GM20431 (cell line): Measurements from ENCODE around the gene IMMP2L.
"Not testable (repeated sequence)": the region's sequence is repeated elsewhere in the genome, so short reads cannot be mapped to it uniquely, and the experiment has no call there.

ENCODE experiments used
- in situ Hi-C: fragments of 300-500 bp; cut with MseI, MboI; formaldehyde crosslinking; loops from one replicate; pipeline ENCODE4 v1.15.0; 2020; ENCODE audit warnings: low sequenced_read_pairs; ENCODE audit not compliant: unreplicated experiment

IMMP2L gene

DNA sequence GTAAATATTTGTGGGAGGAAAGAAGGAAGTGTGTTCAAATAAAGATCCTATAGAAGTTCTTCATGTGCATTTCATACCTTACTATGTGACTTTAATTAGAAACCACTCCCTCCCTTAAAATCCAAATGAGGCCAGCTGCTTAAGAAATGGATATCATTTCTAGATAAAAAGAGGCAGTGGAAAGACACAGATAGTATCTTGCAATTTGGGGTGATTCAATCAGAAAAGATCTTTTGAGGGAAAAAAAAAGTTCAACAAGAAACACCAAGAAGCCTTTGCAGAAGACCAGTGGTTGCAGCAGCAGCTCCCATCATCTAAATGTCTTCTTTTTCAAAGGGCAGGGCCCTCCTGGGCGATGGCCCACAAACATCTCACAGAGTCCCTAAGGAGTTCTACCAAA lies 271.3 kb downstream of the IMMP2L start:
- in situ Hi-C loops = no loop called here

DNA sequence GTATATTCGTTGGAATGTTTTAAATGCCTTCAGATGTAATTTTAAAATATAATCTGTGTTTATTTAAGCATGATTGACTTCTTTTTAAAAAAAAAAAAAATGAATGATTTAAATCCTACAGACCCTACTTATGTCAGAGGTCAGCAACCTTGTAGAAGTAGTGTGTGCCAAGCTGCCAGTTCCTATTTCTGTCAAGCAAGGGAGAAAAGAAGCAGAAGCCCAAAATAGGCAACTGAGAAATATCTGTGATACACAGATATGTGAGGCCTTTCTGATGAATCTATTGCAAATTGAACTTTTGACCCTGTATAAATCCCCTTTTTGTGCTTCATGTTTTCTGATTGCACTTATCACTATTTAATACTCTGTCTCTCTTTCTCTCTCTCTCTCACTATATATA lies 271.9 kb downstream of the IMMP2L start:
- in situ Hi-C loops = no loop called here

DNA sequence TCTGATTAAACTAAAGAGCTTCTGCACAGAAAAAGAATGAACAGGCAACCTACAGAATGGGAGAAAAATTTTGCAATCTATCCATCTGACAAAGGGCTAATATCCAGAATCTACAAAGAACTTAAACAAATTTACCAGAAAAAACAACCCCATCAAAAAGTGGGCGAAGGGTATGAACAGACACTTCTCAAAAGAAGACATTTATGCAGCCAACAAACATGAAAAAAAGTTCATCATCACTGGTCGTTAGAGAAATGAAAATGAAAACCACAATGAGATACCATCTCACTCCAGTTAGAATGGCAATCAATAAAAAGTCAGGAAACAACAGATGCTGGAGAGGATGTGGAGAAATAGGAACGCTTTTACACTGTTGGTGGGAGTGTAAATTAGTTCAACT lies 273.9 kb downstream of the IMMP2L start:
- in situ Hi-C loops = not testable (repeated sequence)

DNA sequence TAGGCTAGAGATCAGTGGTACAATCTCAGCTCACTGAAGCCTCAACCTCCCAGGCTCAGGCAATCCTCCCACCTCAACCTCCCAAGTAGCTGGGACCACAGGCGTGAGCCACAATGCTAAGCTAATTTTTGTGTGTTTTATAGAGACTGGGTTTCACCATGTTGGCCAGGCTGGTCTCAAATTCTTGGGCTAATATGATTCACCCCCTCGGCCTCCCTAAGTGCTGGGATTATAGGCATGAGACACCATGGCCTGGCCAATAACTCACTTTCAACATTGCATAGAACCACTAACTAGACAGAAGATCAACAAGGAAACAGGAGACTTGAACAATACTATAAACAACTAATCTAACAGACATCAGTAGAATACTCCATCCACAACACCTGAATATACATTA lies 279.7 kb downstream of the IMMP2L start:
- in situ Hi-C loops = no loop called here

DNA sequence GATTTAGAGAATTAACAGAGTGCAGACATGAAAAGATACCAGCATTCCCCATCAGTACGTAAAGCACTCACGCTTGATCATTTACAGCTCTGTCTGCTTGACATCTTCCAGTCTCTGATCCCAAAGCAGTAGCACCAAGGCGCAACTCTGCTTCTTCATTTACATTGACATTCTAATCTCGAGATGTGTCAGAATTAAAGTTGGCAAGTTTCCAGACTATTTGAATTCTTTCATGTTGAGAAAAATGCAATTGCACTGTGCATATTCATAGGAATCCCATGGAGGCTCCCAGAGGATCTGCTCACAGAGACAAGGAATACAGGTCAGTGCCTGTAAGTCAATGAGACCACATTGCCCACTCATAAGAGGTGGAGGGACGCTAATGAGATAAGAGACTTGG lies 287.4 kb downstream of the IMMP2L start:
- in situ Hi-C loops = no loop called here

DNA sequence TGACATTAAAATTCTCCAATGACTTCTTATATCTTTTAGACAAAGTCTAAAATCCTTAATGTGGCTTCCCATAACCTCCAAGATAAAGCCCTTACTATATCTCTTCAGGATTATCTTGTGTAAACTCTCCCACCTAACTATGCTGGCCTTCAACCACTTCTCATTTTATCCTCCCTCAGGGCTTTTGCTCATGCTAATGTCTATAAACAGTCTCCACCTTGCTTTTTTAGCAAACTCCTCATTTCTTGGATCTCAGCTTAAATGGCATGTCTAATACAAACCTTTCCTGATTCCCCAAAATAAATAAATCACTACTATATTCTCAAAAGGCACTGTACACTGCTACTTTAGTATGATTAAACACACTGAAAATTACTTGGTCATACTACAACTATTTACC lies 290.2 kb downstream of the IMMP2L start:
- in situ Hi-C loops = no loop called here

DNA sequence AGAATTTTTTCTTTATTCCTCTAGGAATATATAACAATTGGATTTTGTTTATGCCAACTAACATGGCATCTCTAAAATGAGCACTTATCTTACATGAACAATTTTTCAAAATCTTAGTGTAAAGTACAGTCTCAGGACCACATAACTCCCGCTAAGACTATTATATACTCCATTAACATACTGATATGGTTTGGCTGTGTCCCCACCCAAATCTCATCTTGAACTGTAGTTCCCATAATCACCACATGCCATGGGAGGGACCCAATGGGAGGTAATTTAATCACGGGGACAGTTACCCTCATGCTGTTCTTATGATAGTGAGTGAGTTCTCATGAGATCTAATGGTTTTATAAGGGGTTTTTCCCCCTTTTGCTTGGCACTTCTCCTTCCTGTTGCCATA lies 291.5 kb downstream of the IMMP2L start:
- in situ Hi-C loops = not testable (repeated sequence)

DNA sequence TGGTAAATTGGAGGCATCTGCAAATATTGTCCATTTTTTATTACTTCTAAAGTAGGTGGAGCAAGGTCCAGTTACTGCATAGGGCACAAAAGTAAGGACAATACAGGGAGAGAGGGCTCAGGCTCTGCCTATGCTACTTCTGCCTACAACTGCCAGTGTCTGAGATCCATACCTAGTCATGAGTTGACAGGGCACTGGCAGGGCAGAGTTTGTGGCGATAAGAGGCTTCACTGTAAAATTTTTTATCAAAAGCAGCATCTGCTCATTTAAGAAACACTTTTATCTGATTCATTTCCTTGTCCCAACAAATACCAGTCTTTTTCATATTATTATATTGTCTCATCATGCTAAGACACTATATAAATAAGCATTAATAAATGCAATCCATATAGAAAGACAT lies 293.4 kb downstream of the IMMP2L start:
- in situ Hi-C loops = no loop called here

DNA sequence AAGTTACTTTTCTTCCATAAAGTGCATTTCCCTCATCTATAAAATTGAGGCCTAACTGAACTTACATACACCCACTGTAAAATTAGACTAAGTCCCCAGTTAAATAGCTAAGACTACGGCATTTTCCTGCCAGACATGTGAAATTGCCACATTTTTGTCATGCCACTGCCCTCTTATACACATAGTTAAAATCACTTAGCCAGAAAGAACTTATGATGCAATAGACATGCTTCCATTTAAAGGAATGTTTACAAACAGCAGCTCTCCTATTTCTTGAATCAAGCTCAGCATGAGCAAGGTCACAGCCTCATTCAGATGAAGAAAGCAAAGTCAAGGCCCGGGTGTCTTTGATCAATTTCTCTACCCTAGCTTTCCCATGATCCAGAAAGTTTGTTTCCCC lies 295.7 kb downstream of the IMMP2L start:
- in situ Hi-C loops = no loop called here

DNA sequence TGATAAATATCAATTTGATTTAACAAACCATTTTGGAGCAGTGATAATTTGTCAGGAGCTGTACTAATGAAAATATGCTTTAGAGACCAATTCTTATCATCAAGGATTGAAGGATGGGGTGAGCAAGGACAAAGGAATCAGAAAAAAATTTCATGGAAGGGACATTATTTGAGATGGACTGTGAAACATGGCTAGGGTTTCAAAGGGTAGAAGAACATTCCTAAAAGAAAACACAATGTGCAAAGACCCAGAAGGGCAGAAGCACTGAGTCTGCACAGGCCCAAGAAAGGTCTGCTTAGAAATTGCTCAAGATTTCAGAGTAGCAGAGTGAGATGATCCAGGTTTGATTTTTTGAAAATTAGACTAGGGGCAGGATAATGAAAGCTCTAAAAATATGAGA lies 296.9 kb downstream of the IMMP2L start:
- in situ Hi-C loops = no loop called here

DNA sequence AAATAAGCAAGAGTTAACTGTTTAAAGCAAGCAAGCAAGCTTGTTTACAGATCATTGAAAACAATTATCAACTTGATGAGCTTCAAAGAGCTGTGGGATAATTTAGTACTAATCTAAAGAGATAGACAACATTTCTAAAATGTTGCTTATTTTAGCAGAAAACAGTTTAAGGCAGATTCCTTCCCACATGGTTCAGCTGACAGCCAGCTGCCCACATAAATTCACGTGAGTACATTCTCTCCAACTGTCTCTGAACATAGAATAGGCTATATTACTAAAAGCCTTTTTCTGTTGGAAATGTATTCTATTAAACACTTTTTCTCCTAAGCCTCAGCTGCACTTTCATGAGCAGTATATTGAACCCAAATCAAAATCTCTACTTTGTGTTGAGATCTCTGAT lies 297.3 kb downstream of the IMMP2L start:
- in situ Hi-C loops = no loop called here

DNA sequence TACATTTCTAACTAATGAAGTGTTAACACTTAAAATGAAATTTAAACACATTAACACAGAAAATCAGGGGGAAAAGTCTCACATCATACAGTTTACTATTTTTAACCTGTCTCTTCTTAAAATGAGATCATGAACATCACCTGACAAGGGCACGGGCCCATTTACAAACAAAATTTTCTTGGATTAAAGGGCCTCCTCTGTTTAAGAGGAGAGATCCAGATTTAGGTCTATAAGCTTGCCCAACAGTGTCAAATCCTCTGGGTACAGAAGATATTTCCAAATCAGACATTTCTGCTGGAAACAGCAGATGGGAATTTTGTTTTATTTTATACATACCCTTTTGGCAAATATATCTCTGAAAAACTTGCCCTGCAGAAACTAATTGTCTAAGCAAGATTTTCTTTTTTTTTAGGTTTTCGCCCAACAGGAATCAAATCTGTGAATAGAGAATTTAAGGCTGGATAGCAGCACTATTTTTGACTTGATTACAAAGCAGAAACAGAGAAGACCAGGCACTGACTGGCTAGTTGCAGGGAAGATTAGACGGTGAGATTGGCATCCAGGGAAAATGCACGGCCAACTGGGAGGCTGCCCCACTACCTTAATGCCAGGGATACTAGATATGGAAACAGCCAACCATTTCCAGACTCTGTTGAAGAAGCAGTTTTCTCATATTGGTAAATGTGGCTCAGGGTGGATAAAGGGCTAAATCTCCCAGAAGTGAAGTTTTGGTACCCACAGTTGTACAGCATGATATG lies 298.0 kb downstream of the IMMP2L start:
- in situ Hi-C loops = no loop called here

DNA sequence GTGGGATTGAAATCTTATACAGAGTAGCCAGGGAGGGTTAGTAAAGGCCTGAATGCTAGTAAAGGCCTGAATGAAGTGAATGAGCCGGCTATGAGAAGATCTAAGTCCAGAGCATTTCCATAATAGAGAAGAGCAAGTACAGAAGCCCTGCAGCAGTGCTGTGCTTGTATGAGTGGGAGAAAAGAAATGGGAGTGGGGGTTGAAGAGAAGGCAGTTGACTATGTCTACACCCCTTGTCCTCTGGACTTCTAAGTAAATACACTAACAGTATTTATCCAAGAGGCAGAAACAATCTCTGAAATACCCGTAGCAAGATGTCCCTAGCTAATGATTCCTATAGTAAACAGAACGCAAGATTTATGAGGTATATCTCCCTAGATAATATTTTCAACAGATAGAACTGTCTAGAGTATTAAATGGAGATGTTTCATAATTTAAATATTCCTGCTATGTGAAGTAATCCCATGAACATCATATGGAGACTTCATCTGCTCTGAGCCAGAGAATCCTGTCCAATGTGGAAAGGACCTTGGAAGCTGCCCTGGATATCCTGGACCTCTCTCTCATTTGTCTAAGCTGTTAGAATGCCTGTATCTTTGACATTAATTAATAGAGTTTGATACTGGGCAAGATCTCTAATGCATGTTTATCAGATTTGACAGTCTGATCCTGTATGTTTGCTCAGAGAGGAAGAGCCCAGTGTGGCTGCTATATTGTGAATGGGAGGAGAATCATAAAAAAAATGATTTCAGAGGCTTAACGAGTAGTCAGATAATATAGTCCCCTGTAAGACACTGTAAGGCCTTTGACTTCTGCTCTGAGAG lies 299.8 kb downstream of the IMMP2L start:
- in situ Hi-C loops = no loop called here

DNA sequence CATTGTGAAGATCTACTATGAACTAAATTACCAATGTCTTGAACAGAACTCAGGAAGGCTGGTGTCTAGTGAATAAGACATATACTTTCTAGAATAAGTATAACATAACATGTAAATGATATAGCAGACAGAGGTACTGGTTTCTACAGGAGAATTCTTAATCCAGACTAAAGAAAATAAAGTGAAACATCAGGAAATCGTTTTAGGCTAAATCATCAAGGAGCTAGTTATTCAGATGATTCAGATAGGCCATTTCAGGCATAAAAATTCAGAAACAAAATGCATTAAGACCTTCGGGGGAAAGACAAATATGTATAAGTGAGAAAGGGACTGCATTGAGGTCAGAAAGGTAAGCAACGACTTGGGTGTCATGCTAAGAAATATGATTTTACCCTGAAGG lies 300.8 kb downstream of the IMMP2L start:
- in situ Hi-C loops = no loop called here

DNA sequence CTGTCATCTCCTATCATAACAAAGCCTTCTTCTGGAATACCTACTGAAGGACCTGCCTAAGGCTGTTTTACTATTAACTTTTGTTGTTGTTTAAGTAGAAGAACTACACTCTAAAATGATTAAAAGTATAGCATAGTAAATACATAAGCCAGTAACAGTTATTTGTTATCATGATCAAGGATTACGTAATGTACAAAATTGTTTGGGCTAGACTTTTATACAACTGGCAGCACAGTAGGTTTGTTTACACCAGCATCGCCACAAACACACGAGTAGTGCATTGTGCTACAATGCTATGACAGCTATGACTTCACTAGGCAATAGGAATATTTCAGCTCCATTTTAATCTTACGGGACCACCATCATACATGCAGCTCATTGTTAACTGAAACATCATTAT lies 302.3 kb downstream of the IMMP2L start:
- in situ Hi-C loops = no loop called here

DNA sequence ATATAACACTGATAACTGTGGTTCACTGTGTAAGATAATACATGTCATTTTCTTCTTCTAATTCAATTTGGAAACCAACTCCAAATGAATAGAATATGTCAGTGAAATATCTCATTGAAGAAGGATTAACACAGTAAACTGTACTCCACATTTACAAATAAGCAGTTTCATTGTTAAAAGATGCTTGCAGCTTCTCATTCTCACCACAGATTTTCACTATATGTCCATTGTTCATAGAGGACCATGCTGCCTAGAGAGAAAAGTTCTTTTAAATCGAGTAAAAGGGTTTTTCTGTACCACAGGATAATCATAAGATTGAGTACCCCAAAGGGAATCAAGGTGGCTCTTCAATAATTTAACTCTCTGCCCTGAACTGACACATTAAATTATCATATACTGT lies 305.9 kb downstream of the IMMP2L start:
- in situ Hi-C loops = no loop called here

DNA sequence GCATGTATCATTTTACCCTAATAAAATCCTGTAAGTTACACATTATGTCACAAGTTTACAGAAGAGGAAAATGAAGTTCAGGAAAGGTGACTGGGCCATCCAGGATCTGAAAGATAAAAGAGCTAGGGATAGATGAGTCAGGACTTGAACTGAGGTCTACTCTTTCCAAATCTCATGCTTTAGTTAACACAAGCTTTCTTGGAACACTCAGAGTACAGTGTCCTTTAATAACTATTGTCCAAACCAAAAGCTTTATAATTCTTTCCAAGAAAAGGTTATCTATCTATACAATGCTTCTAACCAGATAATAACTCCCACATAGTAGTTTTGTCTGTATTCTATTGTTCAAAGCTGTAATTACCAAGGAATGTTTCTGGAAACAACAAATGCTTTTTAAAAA lies 306.7 kb downstream of the IMMP2L start:
- in situ Hi-C loops = no loop called here

DNA sequence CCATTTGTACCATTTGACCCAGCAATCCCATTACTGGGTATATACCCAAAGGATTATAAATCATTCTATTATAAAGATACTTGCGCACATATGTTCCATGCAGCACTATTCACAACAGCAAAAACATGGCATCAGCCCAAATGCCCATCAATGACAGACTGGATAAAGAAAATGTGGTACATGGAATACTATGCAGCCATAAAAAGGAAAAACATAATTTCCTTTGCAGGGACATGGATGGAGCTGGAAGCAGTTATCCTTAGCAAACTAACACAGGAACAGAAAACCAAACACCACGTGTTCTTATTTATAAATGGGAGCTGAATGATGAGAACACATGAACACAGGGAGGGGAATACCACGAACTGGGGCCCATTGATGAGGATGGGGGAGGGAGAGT lies 310.9 kb downstream of the IMMP2L start:
- in situ Hi-C loops = not testable (repeated sequence)

DNA sequence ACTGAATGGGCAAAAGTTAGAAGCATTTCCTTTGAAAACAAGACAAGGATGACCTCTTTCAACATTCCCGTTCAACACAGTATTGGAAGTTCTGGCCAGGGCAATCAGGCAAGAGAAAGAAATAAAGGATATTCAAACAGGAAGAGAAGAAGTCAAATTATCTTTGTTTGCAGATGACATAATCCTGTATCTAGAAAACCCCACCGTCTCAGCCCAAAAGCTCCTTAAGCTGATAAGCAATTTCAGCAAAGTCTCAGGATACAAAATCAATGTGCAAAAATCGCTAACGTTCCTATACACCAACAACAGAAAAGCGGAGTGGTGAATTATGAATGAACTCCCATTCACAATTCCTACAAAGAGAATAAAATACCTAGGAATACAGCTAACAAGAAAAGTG lies 312.5 kb downstream of the IMMP2L start:
- in situ Hi-C loops = not testable (repeated sequence)

DNA sequence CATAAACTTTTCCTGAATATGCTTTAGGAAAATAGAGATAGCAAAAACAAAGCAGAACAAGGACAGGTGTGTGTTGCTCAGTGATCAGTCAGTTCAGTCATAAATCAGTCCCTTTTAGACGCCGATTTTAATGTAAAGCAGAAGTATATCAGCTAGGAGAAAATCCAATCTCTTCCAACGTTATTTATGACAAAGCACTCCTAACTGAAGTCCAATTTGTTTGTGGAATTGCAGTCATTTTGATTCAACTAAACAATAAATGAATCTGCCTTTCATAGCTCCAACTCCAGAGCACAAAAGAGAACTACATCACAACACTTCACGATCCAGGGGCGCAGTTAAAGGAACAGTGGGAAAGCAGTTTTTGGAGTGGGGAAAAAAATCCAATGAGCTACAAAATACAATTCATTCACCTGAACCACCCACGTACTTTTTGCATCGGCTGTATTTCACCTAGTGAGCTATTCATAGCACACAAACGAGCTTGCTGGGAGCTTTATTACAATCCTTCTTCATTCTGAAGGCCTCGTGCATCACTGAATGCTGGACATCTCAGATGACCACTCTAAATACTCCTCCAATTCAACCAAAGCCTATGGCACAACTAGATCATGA lies 320.0 kb downstream of the IMMP2L start:
- in situ Hi-C loops = no loop called here

DNA sequence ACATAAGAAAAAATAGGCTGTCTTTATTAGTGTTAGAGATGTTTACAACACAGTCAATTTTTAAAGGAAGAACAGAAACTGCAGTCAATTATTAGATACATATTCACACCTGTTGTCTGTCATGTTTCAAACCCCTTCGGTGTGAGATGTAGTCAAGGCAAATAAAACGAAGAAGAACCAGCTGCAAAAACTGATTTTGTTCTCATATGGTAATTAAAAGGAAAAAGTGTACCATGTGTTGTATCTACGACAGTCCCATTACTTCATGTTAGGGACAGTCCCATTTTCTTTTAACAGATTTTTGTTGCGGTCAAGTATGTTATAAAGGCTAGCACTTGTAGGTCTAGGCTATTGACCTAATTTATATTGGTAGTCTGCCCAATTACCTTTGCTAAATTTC lies 321.9 kb downstream of the IMMP2L start:
- in situ Hi-C loops = no loop called here
